Transverse colon (tissue), 4 donors: ENCODE results near the gene KIAA2012. TPM values are rescaled to one million over a fixed set of nuclear protein-coding genes. Genes with fewer than 3 reads are reported as not detected.

ENCODE experiments used
- DNase-seq: peaks from one replicate; pipeline ENCODE4 v3.0.0-alpha.2; 2019
- H3K27ac ChIP-seq, 4 donors: fragments of 200-600 bp; sonication (generic); 2 replicates each; pipeline ENCODE4 v1.5.1; 2016 to 2018; ENCODE audit warnings: inconsistent platforms in 4 of 4
- H3K27me3 ChIP-seq: fragments of 200-600 bp; sonication (generic); 2 replicates; pipeline ENCODE4 v1.5.1; 2017; ENCODE audit warnings: inconsistent platforms
- H3K36me3 ChIP-seq, 4 donors: fragments of 200-600 bp; sonication (generic); 2 replicates each; pipeline ENCODE4 v1.5.1; 2017 to 2019; ENCODE audit warnings: inconsistent platforms in 4 of 4
- H3K4me1 ChIP-seq, 4 donors: fragments of 200-600 bp; sonication (generic); 2 replicates each; pipeline ENCODE4 v1.5.1; 2017 to 2020; ENCODE audit warnings: inconsistent platforms in 4 of 4
- H3K4me3 ChIP-seq, 4 donors: fragments of 200-600 bp; sonication (generic); 1 replicate in 1 of 4; 2 replicates in 3 of 4; pipeline versions ENCODE4 v1.5.1 to v1.6.1; 2017 to 2019; ENCODE audit warnings: inconsistent platforms in 4 of 4
- H3K9me3 ChIP-seq, 2 donors: fragments of 200-600 bp; sonication (generic); 2 replicates each; pipeline ENCODE4 v1.5.1; 2017 to 2019; ENCODE audit warnings: inconsistent platforms in 2 of 2
- EP300 ChIP-seq: sonication (generic); formaldehyde crosslinking; IDR thresholded peaks from one replicate; pipeline ENCODE4 v1.6.1; 2017; ENCODE audit warnings: antibody characterized with exemption, low read depth
- POLR2A ChIP-seq: fragments of 450-650 bp; IDR thresholded peaks from one replicate; pipeline ENCODE4 v1.6.1; 2016; ENCODE audit warnings: antibody characterized with exemption, mild to moderate bottlenecking, moderate library complexity
- POLR2AphosphoS5 ChIP-seq, 3 donors: sonication (generic); formaldehyde crosslinking; IDR thresholded peaks; one replicate each; pipeline ENCODE4 v1.6.1; 2016; ENCODE audit warnings: antibody characterized with exemption in 3 of 3
- WGBS, 2 donors: methylation state at CpG; one replicate each; pipeline ENCODE4 v1.1.5; 2018; ENCODE audit warnings: low coverage in 1 of 2; 5-methylcytosine and 5-hydroxymethylcytosine counted together
- in situ Hi-C, 4 donors: fragments of 200-750 bp; cut with MboI; loops; one replicate each; pipeline versions ENCODE4 v1.15.0 to v1.15.1; 2017; ENCODE audit warnings: low sequenced_read_pairs in 3 of 4, low pct_ligation_motif_present in 1 of 4, low pct_unique_long_range_greater_than_20kb in 1 of 4
- intact Hi-C: fragments of 100-400 bp; cut with DNase I; formaldehyde crosslinking; loops from one replicate; pipeline ENCODE4 v1.15.1; 2023; ENCODE audit warnings: low total_unique reads
- total RNA-seq, 4 donors: library from RNA; depleted of rRNA; stranded (reverse); fragments of >200 nt; gene quantifications; one replicate each; pipeline ENCODE4 v1.1.0, GENCODE V29; 2016
- TF ChIP-seq, protein P1 (sequence below), 5 experiments: fragments of 200-600 bp in 3 of 5; fragments of 450-650 bp in 2 of 5; sonication (generic) in 3 of 5; IDR thresholded peaks; 1 replicate in 2 of 5; 2 replicates in 3 of 5; pipeline ENCODE4 v1.5.1; 2016 to 2017; ENCODE audit warnings: antibody characterized with exemption in 5 of 5, inconsistent platforms in 3 of 5, mild to moderate bottlenecking in 2 of 5, moderate library complexity in 1 of 5

KIAA2012 gene
- total RNA-seq, 4 donors from 2014 or later, result not detected

DNA sequence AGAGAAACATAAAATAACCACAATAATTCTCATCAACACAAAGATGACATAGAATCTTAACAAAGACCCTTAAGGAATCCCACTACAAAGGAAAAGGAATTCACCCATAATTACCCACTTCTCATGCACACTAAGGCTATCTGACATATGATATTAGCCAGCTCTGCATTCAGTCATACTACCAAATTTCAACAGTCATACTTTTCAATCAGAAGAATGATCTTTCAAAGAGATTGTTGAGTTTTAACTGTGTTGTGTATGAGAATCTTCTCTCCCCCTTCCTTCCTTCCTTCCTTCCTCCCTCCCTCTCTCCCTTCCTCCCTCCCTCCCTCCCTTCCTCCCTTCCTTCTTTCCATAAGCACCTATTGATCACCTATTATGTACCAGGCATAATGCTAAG, 22.4 kb upstream of the KIAA2012 start:
- Histone ChIP-seq H3K4me1 (no peaks in the 10 kb centered on the region), H3K27me3 (no peaks in the 10 kb centered on the region), H3K9me3 (no peaks in the 10 kb centered on the region), H3K36me3 (no peaks in the 10 kb centered on the region), H3K27ac (no peak overlapping the region), H3K4me3 (no peak overlapping the region)
- no peak for DNase-seq
- in situ Hi-C loops (no loop called here), intact Hi-C loops (no loop called here)
- TF ChIP-seq, protein P1, sequence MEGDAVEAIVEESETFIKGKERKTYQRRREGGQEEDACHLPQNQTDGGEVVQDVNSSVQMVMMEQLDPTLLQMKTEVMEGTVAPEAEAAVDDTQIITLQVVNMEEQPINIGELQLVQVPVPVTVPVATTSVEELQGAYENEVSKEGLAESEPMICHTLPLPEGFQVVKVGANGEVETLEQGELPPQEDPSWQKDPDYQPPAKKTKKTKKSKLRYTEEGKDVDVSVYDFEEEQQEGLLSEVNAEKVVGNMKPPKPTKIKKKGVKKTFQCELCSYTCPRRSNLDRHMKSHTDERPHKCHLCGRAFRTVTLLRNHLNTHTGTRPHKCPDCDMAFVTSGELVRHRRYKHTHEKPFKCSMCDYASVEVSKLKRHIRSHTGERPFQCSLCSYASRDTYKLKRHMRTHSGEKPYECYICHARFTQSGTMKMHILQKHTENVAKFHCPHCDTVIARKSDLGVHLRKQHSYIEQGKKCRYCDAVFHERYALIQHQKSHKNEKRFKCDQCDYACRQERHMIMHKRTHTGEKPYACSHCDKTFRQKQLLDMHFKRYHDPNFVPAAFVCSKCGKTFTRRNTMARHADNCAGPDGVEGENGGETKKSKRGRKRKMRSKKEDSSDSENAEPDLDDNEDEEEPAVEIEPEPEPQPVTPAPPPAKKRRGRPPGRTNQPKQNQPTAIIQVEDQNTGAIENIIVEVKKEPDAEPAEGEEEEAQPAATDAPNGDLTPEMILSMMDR (IDR thresholded peaks at IDR 0.05), result no peak
- TF ChIP-seq POLR2A (no peak), EP300 (no peak), POLR2AphosphoS5 (IDR thresholded peaks at IDR 0.05) (no peak)

DNA sequence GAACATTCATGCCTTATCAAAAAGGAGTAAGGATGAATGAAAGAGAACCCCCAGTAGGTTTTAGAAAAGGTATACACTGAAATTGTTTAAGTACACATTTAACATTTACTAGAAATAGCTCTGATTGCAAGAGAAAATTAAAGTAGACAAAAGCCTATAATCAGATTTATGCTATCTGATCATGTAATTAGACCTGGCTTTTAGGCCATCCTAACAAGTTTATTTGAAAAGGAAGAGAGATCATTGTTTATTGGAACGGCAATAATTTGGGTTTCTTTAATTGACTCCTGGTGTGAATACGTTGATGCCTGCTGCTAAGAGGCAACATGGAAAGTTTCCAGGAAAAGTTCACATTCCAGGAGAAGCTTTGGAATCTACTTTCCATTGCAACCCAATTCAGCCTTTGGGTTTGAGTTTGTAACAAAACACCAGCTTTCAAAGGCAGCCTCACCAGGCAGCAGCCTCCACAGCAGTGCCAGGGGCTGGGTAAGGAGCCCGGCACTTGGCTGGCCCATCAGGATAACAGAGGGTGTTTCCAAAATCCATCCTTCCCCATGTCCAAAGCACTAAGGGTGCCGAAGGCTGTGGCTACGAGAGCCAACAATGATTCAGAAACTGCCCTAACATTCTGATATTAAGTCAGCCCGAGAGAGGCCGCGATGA, 21.4 kb upstream of the KIAA2012 start:
- WGBS, 2 donors, result 55 to 71% methylated on average over 3 to 8 of the region's 8 CpGs
- in situ Hi-C loops (no loop called here), intact Hi-C loops (no loop called here)
- H3K4me1 ChIP-seq, result no peaks in the 10 kb centered on the region
- no peaks in the 10 kb centered on the region for H3K36me3 ChIP-seq
- no peaks in the 10 kb centered on the region for H3K9me3 ChIP-seq
- H3K4me3 ChIP-seq, result no peak overlapping the region
- no peak for DNase-seq
- H3K27me3 ChIP-seq, result no peaks in the 10 kb centered on the region
- H3K27ac ChIP-seq, result no peak overlapping the region
- TF ChIP-seq EP300 (no peak), POLR2A (no peak), POLR2AphosphoS5 (IDR thresholded peaks at IDR 0.05) (no peak)
- TF ChIP-seq, protein P1 (IDR thresholded peaks at IDR 0.05), result no peak

DNA sequence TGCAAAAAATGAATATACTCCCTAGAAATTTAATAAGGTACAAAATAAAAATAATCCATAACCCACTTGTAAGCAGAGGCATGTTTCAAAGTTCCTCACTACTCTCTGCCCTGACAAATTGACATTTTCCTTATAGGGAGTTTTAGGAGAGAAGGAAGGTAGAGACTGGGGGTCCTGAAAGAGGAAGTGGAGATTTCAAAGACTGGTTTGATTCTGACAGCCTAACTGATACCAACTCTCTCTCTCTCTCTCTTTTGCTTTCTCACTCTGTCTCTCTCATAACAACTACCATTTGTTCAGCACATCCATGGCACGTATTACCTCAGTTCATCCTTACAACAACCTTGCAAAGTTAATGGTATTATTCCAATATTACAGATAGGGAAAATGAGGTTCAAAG, 20.8 kb upstream of the KIAA2012 start:
- in situ Hi-C loops, result no loop called here
- 67 to 81% methylated on average over 1 of the region's 1 CpG for WGBS, 2 donors
- Histone ChIP-seq H3K4me1 (no peaks in the 10 kb centered on the region), H3K36me3 (no peaks in the 10 kb centered on the region), H3K4me3 (no peak overlapping the region), H3K9me3 (no peaks in the 10 kb centered on the region), H3K27me3 (no peaks in the 10 kb centered on the region), H3K27ac (no peak overlapping the region)
- TF ChIP-seq POLR2A (no peak), POLR2AphosphoS5 (IDR thresholded peaks at IDR 0.05) (no peak), EP300 (no peak)
- TF ChIP-seq, protein P1 (IDR thresholded peaks at IDR 0.05), result no peak
- DNase-seq, result no peak
- intact Hi-C loops, result no loop called here

DNA sequence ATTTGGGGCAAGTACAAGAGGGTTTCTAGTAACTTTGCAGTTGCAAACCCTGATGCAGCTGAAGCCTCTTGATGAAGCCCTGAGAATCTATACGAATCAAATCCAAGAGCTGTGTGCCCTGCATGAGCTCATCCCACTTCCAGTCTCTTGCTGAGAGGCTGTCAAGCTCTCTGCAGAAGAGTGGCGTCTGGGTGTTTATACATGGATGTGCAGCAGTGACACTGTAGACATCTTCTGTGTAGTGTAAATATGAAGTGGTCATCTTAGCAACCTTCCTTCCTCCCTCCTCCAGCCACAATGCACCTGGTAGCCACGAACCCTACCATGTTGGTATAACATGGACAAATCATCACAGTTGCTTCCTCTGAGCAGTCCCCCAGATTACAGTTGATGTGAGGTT, 18.4 kb upstream of the KIAA2012 start:
- TF ChIP-seq EP300 (no peak), POLR2AphosphoS5 (IDR thresholded peaks at IDR 0.05) (no peak), POLR2A (no peak)
- TF ChIP-seq, protein P1 (IDR thresholded peaks at IDR 0.05), result no peak
- Histone ChIP-seq H3K27ac (no peak overlapping the region), H3K36me3 (no peaks in the 10 kb centered on the region), H3K4me1 (no peaks in the 10 kb centered on the region), H3K27me3 (no peaks in the 10 kb centered on the region), H3K9me3 (no peaks in the 10 kb centered on the region), H3K4me3 (no peak overlapping the region)
- intact Hi-C loops (no loop called here), in situ Hi-C loops (no loop called here)
- 56 to 60% methylated on average over 1 to 3 of the region's 3 CpGs for WGBS, 2 donors
- DNase-seq, result no peak
